ENCODE measurements around the gene FHOD3.

GRCh38 chr18:36711813-36712444 is 414.4 kb downstream of the FHOD3 start:
- TF ChIP-seq KDM5A (IDR thresholded peaks at IDR 0.05; ENCODE audit: low read length) = no peak
- TF ChIP-seq EGR1 (IDR thresholded peaks at IDR 0.05; ENCODE audit: borderline replicate concordance, low read depth, low read length) = no peak
- no peak for TF ChIP-seq POLR2A (IDR thresholded peaks at IDR 0.05; ENCODE audit: control extremely low read depth in 1 of 2, low read depth in 2 of 2, low read length in 2 of 2)
- TF ChIP-seq BRCA1 (IDR thresholded peaks at IDR 0.05; ENCODE audit: low read depth, low read length) = no peak
- TF ChIP-seq, protein P1, sequence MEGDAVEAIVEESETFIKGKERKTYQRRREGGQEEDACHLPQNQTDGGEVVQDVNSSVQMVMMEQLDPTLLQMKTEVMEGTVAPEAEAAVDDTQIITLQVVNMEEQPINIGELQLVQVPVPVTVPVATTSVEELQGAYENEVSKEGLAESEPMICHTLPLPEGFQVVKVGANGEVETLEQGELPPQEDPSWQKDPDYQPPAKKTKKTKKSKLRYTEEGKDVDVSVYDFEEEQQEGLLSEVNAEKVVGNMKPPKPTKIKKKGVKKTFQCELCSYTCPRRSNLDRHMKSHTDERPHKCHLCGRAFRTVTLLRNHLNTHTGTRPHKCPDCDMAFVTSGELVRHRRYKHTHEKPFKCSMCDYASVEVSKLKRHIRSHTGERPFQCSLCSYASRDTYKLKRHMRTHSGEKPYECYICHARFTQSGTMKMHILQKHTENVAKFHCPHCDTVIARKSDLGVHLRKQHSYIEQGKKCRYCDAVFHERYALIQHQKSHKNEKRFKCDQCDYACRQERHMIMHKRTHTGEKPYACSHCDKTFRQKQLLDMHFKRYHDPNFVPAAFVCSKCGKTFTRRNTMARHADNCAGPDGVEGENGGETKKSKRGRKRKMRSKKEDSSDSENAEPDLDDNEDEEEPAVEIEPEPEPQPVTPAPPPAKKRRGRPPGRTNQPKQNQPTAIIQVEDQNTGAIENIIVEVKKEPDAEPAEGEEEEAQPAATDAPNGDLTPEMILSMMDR (IDR thresholded peaks at IDR 0.05; ENCODE audit: control extremely low read depth in 1 of 3, insufficient read depth in 1 of 3, low read depth in 1 of 3, low read length in 3 of 3) = no peak
- TF ChIP-seq POLR2AphosphoS5 (IDR thresholded peaks at IDR 0.05; ENCODE audit: low read depth, low read length) = no peak
- TF ChIP-seq NRF1 (IDR thresholded peaks at IDR 0.05; ENCODE audit: low read depth, low read length) = no peak
- no peak for TF ChIP-seq JUN (IDR thresholded peaks at IDR 0.05; ENCODE audit: low read depth, low read length)
- TF ChIP-seq CEBPB (IDR thresholded peaks at IDR 0.05; ENCODE audit: low read depth, low read length) = no peak
- TF ChIP-seq RNF2 (IDR thresholded peaks at IDR 0.05; ENCODE audit: borderline replicate concordance, low read depth, low read length, missing control alignments, poor library complexity, severe bottlenecking) = no peak
- no peak for TF ChIP-seq SIN3A (conservative IDR thresholded peaks at IDR 0.05 in 1 of 2, IDR thresholded peaks at IDR 0.05 in 1 of 2; ENCODE audit: low read depth in 1 of 2, low read length in 2 of 2)
- no peak for TF ChIP-seq CBX5 (IDR thresholded peaks at IDR 0.05; ENCODE audit: low read depth, low read length)
